K562 (cell line): Measurements from ENCODE around the gene ZNF106. TPM values are rescaled to one million over a fixed set of nuclear protein-coding genes. Genes with fewer than 3 reads are reported as not detected.

Experiments
- ASH1L ChIP-seq: fragments of 450-650 bp; IDR thresholded peaks from 2 replicates; pipeline ENCODE4 v1.6.1; 2018; ENCODE audit warnings: borderline replicate concordance, mild to moderate bottlenecking, low read depth; ENCODE audit not compliant: partially characterized antibody
- CHD1 ChIP-seq: fragments of 200-600 bp; sonication (generic); IDR thresholded peaks from one replicate; pipeline ENCODE4 v1.6.1; 2012; ENCODE audit warnings: mild to moderate bottlenecking, moderate library complexity, low read length, inconsistent platforms
- CREM ChIP-seq: IDR thresholded peaks from 2 replicates; pipeline ENCODE4 v1.6.1; 2014; ENCODE audit warnings: antibody characterized with exemption, low read depth
- FOXK1 ChIP-seq: sonication (generic); formaldehyde crosslinking; IDR thresholded peaks from 2 replicates; pipeline ENCODE4 v1.8.0; 2022; ENCODE audit warnings: missing genetic modification reagents, mild to moderate bottlenecking, borderline replicate concordance
- GABPA ChIP-seq: fragments of 200-800 bp; sonication (Bioruptor generic); conservative IDR thresholded peaks from 2 replicates; pipeline ENCODE4 v1.6.1; 2016; ENCODE audit warnings: low read depth, missing genetic modification characterization, missing compliant biosample characterization
- HBP1 ChIP-seq: fragments of 450-650 bp; formaldehyde crosslinking; IDR thresholded peaks from 2 replicates; pipeline ENCODE4 v1.4.0; 2022; ENCODE audit warnings: missing genetic modification characterization
- JUNB ChIP-seq: fragments of 450-650 bp; formaldehyde crosslinking; conservative IDR thresholded peaks from 2 replicates; pipeline ENCODE4 v1.4.0; 2020; ENCODE audit warnings: mild to moderate bottlenecking
- LEF1 ChIP-seq: fragments of 450-650 bp; IDR thresholded peaks from 2 replicates; pipeline ENCODE4 v1.6.1; 2016; ENCODE audit warnings: mild to moderate bottlenecking
- MCM7 ChIP-seq, 2 experiments: fragments of 450-650 bp; IDR thresholded peaks; 2 replicates each; pipeline ENCODE4 v1.6.1; 2016 to 2018
- MECOM ChIP-seq: fragments of 250-450 bp; sonication (Bioruptor Pico); IDR thresholded peaks from 2 replicates; pipeline ENCODE4 v1.8.0; 2022; ENCODE audit warnings: inconsistent platforms
- MYNN ChIP-seq, 2 experiments: sonication (generic); formaldehyde crosslinking in 1 of 2; IDR thresholded peaks; 2 replicates each; pipeline versions ENCODE4 v1.5.0 to v1.6.1; 2016 to 2020; ENCODE audit warnings: antibody characterized with exemption in 1 of 2, missing genetic modification reagents in 1 of 2
- NFIC ChIP-seq: fragments of 450-650 bp; IDR thresholded peaks from 2 replicates; pipeline ENCODE4 v1.6.1; 2017; ENCODE audit warnings: mild to moderate bottlenecking, inconsistent platforms
- POLR2A ChIP-seq: fragments of 450-650 bp; conservative IDR thresholded peaks from 2 replicates; pipeline ENCODE4 v1.6.1; 2016
- SUPT5H ChIP-seq: fragments of 450-650 bp; IDR thresholded peaks from 2 replicates; pipeline ENCODE4 v1.6.1; 2016
- TSHZ1 ChIP-seq: fragments of 250-450 bp; sonication (Bioruptor Pico); IDR thresholded peaks from 2 replicates; pipeline ENCODE4 v1.4.0; 2020; ENCODE audit warnings: mild to moderate bottlenecking, moderate library complexity
- VEZF1 ChIP-seq: fragments of 200-800 bp; sonication (Bioruptor generic); IDR thresholded peaks from 2 replicates; pipeline ENCODE4 v1.6.1; 2017; ENCODE audit warnings: missing genetic modification characterization, missing compliant biosample characterization
- XRCC4 ChIP-seq: IDR thresholded peaks from one replicate; pipeline ENCODE4 v1.6.1; 2011; ENCODE audit not compliant: insufficient read depth, insufficient read length; ENCODE audit errors: extremely low read depth
- ZNF740 ChIP-seq, 3 experiments: fragments of 200-800 bp in 1 of 3; sonication (Bioruptor generic) in 1 of 3; sonication (generic) in 1 of 3; formaldehyde crosslinking in 1 of 3; IDR thresholded peaks; 2 replicates each; pipeline versions ENCODE4 v1.6.1 to v1.8.0; 2016 to 2022; ENCODE audit warnings: mild to moderate bottlenecking in 2 of 3, missing compliant biosample characterization in 2 of 3, missing genetic modification characterization in 2 of 3, missing genetic modification reagents in 1 of 3
- polyA plus RNA-seq, 8 experiments: library from polyadenylated mRNA; depleted of rRNA in 4 of 8; stranded (reverse) in 5 of 8; unstranded in 3 of 8; fragments of >200 nt; fragmentation: Nextera tagmentation in 2 of 8; fragmentation: Illumina TruSeq in 1 of 8; extraction: Ambion mirVana in 2 of 8; extraction: Trizol in 1 of 8; gene quantifications; 2 replicates each; pipeline versions ENCODE4 v1.2.1 to v1.2.3, GENCODE V29; 2011 to 2014; ENCODE audit warnings: inconsistent platforms in 1 of 8, missing spikeins in 1 of 8
- total RNA-seq, 7 experiments: library from RNA; depleted of rRNA in 6 of 7; stranded (reverse); fragments of >200 nt in 6 of 7; fragmentation: Illumina TruSeq in 2 of 7; extraction: Trizol in 2 of 7; gene quantifications; 2 replicates each; pipeline versions ENCODE4 v1.2.1 to v1.2.3, GENCODE V29; 2011 to 2021; ENCODE audit warnings: low replicate concordance in 1 of 7
- TF ChIP-seq, protein P1 (sequence below): fragments of 450-650 bp; formaldehyde crosslinking; conservative IDR thresholded peaks from 2 replicates; pipeline ENCODE4 v1.4.0; 2022; ENCODE audit warnings: mild to moderate bottlenecking, missing genetic modification characterization

The ZNF106 gene
- total and polyA plus RNA-seq, 9 of the 15 experiments (the other 6 are each of a cell fraction or from before 2014, with no cell fraction given), result 14.4 to 55.3 (median 33.7) TPM

DNA sequence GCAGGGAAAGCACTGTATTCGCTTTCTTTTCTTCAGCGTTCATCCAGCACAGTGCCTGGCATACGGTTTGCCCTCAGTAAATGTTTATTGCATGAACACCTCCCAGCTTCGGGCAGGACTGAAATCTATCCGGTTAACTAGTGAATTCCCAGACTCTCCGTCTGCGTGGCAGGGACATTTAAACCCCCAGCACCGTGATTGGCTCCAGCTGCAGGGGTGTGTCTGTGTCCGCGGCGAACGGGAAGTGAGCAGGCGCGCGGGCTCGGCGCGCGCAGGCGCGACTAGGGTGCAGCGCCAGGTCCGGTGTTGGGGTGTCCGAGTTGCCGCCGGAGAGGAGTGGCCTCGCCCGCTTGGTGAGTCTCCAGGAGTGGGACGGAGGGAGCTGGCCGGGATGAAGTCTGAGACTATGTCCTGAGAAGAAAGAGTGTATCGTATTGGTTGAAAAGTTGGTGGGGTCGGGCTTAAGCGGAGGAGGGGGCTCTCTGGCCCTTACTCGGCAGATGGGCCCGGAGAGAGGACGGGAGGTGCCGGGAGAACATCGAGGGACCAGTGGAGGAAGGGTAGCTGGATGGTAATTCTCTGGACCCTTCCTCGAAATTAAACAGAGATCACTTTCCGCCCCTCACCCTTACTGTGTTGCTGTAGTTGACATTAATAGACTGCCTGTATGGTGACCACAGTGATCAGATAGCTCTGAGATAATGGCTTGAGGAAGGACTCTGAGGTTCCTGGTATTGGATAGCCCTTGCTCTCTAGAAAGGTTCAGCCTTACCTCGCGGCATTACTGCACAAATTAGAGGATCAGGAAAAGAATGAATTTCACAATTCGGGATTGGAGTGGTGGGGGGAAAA, 4.6 kb upstream of the ZNF106 start, which contains the start of gene SNAP23 (continued):
- TF ChIP-seq MECOM (0 out of 2 replicates have a peak, but pooled peaks have one; percentile 32), NFIC (0 out of 2 replicates have a peak, but pooled peaks have one; percentile 8), MCM7 (IDR thresholded peaks at IDR 0.05) (no peak), LEF1 (0 out of 2 replicates have a peak, but pooled peaks have one; percentile 15), CREM (peak; percentile 73), GABPA (tag) (peak; percentile 70; the same call in 1 of the 2 replicates), ZNF740 (CRISPR knock-in tag; IDR thresholded peaks at IDR 0.05) (no peak), ZNF740 (tag; IDR thresholded peaks at IDR 0.05) (no peak), JUNB (CRISPR knock-in tag) (no peak), ASH1L (no peak), XRCC4 (no peak), SUPT5H (peak; percentile 89), MYNN (IDR thresholded peaks at IDR 0.05) (no peak), MYNN (CRISPR knock-in tag; IDR thresholded peaks at IDR 0.05) (no peak), HBP1 (CRISPR knock-in tag) (0 out of 2 replicates have a peak, but pooled peaks have one; percentile 51), FOXK1 (no peak), POLR2A (peak; percentile 89), TSHZ1 (no peak), CHD1 (no peak), VEZF1 (CRISPR knock-in tag) (peak; percentile 20; the same call in 1 of the 2 replicates)
- TF ChIP-seq, protein P1, sequence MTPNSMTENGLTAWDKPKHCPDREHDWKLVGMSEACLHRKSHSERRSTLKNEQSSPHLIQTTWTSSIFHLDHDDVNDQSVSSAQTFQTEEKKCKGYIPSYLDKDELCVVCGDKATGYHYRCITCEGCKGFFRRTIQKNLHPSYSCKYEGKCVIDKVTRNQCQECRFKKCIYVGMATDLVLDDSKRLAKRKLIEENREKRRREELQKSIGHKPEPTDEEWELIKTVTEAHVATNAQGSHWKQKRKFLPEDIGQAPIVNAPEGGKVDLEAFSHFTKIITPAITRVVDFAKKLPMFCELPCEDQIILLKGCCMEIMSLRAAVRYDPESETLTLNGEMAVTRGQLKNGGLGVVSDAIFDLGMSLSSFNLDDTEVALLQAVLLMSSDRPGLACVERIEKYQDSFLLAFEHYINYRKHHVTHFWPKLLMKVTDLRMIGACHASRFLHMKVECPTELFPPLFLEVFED (CRISPR knock-in tag), result no peak
